GM21619 (cell line): ENCODE data around the gene SYT8.

Source experiments
- ATAC-seq: cut with Tn5 transposase; IDR thresholded peaks from one replicate; pipeline ENCODE4 v1.9.1; 2021; ENCODE audit not compliant: unreplicated experiment

Gene SYT8

GRCh38 chr11:1857064-1857463 is 22.3 kb downstream of the SYT8 start:
- no peak for ATAC-seq

GRCh38 chr11:1858154-1858553 is 23.4 kb downstream of the SYT8 start:
- no peak for ATAC-seq

DNA sequence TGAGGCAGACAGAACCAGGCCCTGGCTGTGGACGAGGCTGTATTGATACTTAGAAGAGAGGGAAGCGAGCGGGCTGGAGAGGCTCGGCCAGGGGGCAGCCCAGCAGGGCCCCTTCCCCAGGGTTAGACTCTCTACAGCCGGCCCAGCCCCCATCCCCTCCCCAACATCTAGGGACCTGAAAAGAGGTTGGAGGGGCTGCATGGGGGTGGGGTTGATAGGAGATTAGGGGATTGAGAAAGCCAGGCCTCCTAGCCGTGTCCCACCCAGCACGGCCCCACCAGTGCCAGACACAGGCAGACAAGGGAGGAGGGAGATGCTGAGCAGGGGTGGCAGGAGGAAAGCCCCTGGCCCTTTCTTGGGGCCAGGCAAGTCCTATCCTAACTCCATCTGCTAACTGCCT is 23.8 kb downstream of the SYT8 start:
- ATAC-seq, result no peak

DNA sequence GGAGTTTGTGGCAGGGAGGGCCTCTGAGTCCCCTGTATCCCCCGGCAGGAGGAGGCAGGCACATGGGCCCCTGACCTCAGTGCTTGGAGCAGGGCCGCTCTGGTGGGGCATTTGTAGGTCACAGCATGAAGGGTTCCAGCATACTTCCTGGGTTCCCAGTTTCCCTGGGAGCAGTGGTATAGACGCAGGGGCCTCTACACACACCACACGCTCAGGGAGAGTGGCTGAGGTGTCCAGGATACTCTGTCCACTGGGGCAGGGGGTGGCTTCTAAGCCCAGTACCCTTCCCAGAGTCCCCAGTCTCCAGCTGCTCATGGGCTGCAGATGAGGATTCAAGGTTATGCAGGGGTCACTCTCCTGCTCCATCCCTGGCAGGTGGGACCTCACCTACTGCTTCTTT is 24.2 kb downstream of the SYT8 start:
- ATAC-seq, result no peak

- no peak for ATAC-seq
Measured at GRCh38 chr11:1860108-1860507, 25.3 kb downstream of the SYT8 start.

DNA sequence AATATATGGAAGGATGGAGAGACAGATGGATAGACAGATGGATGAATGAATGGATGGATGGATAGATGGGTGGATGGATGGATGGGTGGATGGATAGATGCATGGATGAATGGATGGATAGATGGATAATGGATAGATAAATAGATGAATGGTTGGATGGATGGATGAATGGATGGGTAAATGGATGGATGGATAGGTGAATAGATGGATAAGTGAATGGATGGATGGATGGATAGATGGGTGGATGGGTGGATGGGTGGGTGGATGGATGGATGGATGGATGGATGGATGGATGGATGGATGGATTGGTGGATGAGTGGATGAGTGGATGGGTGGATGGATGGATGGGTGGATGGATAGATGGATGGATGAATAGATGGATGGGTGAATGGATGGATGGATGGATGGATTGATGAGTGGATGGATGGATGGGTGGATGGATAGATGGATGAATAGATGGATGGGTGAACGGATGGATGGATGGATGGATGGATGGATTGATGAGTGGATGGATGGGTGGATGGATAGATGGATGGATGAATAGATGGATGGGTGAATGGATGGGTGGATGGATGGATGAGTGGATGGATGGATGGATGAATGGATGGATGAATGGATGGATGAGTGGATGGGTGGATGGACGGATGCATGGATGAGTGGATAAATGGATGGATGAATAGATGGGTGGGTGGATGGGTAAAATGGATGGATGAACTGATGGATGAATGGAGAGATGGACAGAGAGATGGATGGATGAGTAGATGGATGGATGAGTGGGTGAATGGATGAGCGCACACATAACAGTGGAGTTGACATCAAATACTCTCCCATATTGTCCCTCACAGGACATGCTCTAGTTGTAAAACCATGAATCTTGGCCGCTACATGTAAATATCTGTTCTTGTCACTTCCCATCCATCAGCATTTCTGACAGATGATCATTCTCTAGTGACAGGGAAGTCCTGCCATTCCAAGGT is 26.9 kb downstream of the SYT8 start:
- no peak for ATAC-seq

- no peak for ATAC-seq
Measured at GRCh38 chr11:1862588-1863351, 28.0 kb downstream of the SYT8 start.

DNA sequence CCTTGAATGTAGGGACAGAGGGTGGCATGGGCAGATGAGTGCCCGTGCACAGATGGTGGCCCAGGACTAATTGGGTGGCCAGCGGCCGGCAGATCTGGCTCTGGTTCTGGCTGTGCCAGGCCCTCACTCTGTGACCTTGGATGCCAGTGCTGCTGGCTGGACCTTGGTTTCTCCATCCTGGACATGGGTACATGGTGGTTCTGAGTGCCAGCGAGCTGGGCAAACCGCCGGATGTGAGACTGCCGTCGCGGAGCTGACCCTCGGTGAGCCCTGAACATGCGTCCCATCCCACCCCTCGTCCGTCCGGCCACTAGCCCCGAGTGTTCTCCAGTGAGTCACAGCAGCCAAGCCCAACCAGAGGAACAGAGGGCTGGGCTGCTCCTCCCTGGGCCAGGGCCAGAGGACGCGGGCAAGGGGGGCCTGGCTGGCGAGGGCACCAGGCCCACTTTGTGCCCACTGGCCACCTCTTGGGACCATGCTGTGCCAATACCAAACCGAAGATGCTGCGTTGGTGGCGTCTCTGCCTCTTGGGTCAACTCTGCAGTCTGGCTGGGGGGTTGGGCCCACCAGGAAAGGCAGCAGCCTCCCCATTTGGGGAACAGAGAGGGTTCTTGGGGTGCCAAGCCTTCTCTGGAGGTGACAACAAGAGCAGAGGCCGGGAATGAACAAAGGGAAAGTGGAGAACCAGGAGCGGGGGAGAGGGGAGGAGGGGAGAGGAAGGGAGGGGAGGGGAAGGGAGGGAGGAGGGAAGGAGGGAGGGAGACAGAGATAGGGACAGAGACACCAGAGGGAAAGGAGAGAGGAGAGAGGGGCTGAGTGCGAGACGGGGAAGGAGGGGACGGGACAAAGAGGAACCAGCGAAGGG is 28.8 kb downstream of the SYT8 start:
- no peak for ATAC-seq

- ATAC-seq, result no peak
Measured at GRCh38 chr11:1864231-1864630, 29.4 kb downstream of the SYT8 start.

DNA sequence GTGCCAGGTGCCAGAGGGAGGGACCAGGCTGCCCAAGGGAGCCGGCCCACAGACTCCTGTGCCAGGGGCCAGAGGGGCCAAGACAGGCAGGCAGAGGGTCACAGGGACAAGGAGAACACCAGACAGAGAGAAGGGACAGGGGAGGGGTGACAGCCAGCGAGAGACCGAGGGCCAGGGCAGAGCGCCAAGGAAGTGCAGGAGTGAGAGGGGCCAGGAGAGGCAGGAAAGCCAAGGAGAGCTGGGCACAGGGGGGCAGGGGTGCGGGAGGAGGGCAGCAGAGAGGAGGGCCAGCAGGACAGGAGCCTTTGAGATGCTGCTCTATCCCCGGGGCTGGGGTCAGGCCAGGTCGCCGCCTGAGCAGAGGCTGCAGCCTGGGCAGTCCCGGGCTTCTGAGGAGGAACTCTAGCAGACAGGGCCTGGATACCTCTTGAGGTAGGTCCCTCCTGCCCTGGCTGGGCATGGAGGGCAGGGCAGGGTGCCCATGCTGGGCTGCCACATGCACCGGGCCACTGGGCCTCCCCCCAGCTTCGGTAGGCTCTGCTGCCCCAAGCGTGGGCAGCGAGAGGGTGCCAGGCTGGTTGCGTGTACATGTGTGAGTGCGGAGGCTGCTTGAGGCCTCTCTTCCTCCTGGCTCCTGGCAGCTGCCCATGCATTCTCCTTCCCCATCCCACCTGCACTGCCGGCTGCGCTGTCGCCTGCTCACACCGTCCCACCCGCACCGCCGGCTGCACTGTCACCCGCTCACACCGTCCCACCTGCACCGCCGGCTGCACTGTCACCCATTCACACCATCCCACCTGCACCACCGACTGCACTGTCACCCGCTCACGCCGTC is 30.3 kb downstream of the SYT8 start:
- no peak for ATAC-seq

- ATAC-seq, result no peak
Measured at GRCh38 chr11:1866226-1866625, 31.4 kb downstream of the SYT8 start.

DNA sequence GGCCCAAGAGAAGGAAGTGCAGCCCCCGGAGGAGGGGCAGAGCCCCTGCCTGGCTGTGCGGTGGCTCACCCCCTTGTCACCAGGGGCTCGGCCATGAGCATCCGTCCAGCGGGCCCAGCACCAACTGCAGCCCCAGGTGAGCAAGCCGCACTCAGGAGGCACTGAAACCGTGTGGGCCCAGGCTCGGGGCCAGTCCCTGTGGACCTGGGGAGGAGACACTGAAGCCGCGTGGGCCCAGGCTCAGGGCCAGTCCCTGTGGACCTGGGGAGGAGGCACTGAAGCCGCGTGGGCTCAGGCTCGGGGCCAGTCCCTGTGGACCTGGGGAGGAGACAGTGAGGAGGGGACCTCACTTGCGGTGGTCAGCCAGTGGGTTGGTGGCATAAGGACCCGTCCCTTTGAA is 32.0 kb downstream of the SYT8 start:
- no peak for ATAC-seq

- no peak for ATAC-seq
Measured at GRCh38 chr11:1867381-1867780, 32.6 kb downstream of the SYT8 start.

- no peak for ATAC-seq
Measured at GRCh38 chr11:1868056-1868635, 33.4 kb downstream of the SYT8 start.

DNA sequence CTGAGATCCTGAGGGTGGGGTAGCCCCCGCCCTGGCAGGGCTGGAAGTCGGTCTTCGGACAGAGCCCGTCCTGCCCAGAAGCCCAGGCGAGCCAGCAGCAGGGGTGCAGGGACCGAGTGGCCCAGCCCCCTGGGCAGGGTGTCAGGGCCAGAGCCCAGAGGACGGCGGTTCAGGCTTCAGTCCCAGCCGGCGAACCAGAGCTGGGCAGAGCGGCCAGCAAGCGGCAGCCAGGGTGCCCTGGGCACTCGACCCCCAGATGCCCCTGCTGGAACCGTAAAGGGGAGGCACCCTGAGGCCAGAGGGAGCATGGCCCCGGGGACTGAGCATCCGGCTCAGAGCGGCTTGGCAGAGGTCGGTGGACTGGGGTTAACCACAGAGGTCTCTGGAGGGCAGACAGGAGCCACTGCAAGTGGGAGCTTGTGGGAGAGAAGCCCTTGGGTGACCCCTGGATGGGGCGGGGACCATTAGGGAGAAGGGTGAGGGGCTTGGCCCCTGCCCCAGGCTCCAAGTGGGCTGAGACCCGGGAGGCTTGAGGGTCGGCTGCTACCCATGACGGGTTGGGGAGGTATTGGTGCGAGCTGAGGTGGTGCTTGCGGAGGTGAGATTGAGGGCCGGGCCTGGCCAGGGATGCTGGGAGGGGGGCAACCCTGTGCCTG is 34.0 kb downstream of the SYT8 start:
- ATAC-seq, result no peak

DNA sequence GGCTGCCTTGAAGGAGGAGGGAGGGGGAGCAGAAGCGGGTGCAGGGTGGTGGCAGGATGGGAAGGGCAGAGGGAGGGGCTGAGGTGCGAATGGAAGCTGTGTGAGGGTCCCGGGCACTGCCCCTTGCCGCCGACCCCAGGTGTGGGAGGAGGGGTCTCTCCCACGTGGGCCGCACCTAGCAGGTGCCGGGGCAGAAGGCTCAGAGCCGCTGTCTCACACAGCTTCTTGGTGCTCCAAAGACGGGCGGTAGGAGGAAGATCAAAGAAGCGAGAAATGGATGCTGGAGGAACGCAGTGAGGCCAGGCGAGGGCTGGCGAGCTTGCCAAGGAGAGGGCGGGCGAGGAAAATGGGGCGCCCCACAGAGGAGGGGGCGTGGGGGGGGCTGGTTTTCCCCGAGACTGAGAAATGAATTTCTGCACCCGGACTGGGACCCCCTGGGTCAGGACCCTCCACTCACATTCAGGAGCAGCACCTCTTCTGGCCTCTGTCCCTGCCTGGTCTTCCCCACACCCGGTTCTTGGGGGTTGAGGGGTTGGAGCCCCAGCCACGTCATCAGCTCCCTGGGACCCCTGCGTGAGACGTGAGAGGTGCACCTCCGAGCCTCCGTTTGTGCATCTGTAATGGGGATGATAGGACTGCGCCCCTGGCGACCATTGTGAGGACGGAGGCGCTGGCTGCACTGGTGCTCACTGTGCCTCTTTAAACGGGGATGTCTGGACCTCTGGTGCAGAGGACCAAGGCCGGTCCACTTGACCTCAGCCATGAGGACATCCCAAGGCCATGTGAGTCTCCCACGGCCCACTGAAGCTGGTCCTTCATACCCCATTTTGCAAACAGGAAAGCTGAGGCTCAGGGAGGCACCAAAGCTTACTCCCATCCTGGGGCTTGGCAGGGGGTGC is 34.9 kb downstream of the SYT8 start:
- ATAC-seq, result no peak

DNA sequence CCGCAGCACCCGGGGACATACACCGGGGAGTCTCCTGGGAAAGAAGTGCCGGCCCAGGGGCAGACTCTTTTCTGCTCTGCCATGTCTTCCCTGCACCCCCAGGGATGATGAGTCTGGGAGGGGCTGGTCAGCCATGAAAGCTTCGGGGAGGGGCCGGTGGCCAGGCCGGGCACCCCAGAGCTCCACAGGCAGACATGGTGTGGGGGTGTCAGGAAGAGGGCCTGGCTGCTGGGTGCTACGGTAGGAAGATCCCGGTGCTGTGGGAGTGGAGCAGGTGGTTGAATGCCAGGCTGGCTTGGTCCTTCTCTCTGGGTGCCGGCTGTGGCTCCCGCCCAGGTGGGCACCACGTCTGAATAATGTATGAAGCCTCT is 35.5 kb downstream of the SYT8 start:
- no peak for ATAC-seq

DNA sequence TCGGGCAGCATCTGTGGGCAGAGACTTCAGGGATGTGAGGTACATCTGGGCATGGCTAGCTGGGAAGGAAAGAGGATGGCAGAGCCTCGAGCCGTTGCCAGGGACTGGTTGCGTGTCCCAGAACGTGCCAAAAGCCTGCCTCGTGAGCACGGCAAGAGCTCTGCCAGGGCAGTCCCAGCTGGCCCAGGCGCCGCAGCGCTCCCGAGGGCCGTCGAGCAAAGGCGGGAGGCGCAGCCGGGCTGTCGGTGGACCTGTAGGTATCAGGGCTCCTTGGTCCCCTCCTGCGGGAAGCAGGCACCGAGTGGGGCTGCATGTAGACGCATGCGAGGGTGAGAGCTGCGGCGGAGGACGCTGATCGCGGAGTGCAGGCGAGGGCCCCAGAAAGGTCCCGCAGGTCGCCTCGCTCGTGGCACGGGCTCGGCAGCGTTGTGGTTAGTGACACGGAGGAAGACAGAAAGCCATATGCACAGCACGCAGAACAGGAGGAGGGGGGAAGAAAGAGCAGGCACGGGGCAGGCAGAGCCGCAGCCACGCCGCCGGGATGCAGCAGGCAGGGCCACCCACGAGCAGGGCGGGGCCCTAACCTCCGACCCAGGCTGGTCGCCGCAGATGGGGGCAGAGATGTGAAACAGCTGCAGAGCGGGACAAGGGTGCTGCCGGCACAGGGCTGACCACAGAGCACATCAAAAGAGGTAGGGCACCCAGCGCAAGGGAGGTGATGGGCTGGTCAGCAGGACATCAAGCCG is 36.1 kb downstream of the SYT8 start:
- no peak for ATAC-seq
